ENCODE results near the gene DGLUCY.
"Not testable (repeated sequence)": the region's sequence is repeated elsewhere in the genome, so short reads cannot be mapped to it uniquely, and the experiment has no call there.

The DGLUCY gene

DNA sequence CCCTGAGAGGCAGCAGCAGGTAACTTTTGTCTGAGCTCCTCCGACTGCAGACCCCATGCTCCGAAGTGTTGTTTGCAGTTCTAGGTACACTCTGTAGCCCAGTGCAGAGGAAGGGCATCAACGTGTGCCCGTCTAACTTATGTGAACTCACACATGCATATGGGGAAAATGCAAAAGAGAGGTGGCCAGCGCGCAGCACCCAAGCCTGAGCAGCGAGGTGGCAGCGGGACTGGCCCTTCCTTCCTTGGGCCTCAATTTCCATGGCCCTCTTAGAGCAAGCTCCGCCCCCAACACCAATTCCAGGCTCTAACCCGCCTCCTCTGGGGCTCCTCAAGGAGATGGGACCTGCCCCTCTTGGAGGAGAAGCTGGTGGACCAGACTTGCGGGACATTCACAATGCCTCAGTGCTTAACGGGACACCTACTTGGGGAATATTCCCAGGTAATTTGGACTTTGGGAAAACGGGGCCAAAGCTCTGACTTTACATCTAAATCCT is 102.9 kb downstream of the DGLUCY start:
- DNase-seq, result no peak

DNA sequence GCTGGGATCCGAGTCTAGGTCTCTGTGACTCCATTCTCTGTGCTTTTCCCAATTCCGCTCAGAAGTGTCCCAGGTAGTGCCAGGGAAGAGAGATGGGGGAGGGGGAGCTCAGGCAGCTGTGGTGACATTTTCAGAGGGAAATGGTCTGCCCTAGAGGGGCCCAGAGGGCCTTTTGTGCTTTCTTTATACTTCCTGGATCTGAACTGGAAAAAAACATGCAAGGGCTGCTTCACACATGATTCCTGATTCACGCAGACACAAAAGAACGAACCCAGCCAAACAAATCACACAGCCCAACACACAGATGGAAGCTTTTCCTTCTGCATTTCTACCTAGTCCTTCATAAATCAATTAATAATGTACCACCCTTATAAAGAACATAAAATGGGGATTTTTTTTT is 104.1 kb downstream of the DGLUCY start:
- no peak for DNase-seq

DNA sequence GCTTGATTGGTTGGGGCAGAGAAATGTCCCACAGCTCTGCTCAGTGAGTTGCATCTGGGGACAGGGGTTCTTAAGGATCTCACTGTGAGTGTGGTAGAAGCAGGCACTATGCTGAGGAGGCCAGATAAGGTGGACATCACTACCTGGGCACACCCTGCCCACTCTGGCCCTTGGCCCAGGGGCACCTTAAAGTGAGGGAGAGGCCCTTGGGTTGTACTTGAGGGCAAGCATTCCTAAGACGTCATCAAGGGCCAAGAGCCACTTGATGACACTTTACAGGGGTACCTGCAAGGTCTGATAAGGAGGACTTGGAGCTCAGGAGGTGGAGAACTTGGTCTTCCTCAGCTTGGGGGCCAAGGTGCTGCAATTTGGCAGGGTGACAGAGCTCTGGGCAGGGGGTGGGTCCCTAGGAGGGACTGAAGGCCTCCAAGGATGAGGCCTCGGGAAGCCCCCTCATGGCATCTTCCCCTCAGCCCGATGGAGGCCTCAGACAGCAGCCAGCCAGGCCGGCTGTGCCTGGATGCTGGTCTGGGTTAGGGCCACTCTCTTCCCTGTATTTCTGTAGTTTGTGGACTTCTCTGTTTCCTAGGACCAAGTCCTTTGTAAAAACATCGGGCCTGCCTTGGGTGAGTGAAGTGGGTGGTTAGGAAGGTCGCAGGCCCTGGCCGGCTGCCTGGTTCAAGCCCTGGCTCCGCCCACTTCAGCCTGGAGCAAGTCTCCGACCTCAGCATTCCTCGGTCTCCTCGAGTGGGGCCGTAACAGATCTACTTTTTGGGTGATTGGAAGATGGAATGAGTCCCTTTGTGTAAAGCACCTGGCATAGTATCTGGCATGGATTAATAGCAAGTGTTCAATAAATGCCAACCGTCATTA is 105.9 kb downstream of the DGLUCY start:
- DNase-seq, result no peak

DNA sequence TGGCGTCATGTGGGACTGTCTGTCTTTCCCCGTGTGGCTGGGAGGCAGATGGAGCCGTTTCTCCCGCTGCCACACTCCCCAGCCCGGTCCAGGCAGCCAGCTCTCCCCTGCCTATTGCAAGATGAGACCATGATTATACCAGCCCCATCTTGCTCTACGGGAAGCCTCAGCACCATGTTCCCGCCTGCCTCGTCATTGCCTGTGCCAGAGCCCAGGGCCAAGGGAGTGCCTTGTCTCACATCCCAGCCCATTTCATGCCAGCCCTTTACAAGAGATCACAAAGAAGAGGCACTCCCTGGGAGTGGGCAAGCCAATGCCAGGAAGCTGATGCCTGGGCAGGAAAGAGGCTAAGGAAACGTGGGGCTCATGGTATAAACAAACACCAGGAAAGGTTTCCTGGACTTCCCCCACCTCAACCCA is 106.7 kb downstream of the DGLUCY start:
- no peak for DNase-seq

DNA sequence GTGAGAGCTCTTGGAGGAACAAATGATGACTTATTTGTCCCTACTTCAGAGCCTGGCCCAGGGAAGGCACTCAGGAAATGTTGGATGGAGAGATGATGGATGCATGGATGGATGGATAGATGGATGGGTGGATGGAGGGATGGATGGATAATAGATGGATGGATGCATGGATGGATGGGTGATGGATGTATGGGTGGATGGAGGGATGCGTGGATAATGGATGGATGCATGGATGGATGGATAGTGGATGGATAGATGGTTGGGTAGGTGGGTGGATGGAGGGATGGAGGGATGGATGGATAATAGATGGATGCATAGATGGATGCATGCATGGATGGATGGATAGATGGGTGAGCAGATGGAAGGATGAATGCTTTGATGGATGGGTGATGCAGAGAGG is 107.4 kb downstream of the DGLUCY start:
- DNase-seq, result no peak

DNA sequence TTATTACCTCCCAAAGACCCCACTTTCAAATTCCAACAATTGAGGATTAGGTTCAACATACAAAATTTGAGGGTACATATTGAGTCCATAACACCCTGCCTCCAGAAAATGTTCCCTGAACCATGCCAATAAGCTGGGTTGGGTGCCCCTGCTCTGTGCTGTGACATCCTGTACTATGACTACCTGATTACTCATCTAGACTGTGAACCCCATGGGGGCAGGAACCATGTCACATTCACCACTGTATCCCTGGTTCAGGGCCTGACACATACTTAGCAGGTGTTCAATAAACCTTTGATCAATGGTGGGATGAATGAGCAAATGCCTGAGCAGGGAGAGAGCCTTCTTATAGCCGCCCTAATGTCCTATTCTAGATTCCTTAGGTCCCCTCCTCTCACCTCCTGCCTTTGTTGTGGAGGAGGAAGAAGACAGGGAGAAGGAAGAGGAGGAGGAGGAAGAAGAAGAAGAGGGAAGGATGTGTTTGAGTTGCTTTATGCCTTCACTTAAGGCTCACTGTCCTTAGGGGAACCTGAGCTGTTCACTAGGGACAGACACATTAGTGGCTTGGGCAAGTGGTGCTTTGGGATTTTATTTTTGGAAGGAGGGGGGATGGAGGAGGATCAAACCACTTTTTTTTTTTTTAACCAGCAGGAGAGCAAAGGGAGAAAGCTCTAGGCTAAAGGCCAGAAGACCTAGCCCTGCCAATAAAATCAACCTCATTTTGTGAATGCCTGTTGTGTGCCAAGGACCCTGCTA is 109.3 kb downstream of the DGLUCY start:
- peak in 1 of 2 experiments; percentile 70 for DNase-seq

DNA sequence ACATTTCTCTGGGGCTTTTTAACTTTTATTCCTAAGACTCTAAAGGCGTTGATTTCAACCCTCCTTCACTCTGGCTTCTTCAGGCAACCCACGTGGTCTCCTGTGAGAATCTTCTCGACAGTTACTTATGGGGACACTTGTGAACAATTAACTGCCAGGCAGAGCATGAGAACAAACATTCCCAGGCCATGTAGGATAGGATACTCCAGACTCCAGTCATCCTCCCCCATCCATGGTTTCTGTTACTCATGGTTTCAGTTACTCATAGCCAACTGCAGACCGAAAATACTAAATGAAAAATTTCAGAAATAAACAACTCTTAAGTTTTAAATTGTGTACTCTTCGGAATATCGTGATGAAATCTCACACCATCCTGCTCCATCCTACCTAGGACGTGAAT is 111.2 kb downstream of the DGLUCY start:
- no peak for DNase-seq

DNA sequence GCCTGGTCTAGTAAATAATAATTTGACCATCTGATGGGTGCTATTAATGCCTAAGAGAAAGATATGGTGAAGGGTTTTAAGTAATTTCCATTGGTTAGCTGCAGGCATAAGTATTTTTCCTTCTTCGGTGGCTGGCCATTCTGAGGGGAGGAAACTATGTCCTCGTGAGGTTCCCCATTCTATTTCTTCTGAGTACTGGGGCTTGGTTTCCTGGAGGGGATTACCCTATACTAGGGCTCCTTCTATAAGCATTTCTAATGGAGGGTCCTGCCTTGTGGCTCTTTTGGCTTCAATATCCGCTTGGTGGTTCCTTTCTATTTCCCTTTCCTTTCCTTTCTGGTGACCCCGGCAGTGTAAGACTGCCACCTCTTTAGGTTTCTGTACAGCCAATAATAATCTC is 112.5 kb downstream of the DGLUCY start:
- not testable (repeated sequence) for DNase-seq

DNA sequence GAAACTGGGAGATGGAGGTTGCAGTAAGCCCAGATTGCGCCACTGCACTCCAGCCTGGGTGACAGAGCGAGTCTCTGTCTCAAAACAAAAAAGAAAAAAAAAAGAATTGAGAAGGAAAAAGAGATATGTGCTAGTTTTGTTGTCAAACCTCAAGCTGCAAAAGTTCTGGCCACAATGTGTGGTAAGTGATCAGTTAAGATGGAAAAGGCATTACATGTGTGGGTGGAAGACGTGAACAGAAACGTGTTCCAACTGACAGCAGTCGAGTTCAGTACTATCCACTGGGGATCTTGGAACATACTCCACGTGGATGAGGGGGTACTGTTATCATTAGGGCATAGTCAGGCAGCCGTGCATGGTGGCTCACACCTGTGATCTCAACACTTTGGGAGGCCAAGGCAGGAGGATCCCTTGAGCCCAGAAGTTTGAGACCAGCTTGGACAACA is 113.3 kb downstream of the DGLUCY start:
- DNase-seq, result no peak

DNA sequence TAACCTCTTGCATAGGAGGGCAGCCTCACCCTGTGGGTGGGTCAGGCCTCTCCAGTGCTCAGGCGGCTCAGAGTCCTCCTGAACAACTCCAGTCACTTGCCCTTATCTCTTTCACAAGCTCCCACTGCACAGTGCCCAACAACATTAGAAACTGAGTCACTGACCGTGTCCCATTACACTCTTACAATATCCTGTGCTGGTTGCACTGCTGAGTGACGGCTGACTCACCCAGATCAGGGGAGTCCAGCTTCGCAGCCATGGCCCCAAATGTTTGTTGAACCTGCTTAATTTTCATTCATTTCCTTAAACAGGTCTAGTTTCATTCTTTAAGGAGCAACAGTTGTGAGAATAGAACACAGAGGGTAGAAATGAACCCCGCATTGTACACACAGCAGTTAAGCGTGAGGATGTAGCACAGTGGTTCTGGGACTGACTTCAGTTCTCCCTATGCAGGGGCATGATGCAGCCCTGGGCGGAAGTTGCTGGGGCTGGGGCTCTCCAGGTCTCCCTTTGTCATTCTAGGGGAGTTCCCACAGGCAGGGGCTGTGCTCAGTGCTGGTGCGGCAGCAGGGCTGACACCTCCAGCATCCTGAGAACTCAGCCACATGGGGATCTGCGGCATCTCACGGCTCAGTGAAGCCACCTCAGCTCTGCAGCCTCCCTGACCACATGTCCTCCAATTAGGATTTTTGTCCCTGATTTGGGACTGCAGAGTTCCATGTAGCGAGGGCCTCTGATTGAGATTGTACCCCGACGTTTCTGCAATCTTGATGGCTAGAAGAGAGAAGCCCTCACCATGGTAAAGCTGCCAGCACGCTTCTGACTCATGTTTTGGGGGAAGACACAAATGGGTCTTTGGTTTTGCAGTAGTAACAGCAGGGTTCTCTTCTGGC is 114.5 kb downstream of the DGLUCY start:
- DNase-seq, result peak; percentile 75 to 88

DNA sequence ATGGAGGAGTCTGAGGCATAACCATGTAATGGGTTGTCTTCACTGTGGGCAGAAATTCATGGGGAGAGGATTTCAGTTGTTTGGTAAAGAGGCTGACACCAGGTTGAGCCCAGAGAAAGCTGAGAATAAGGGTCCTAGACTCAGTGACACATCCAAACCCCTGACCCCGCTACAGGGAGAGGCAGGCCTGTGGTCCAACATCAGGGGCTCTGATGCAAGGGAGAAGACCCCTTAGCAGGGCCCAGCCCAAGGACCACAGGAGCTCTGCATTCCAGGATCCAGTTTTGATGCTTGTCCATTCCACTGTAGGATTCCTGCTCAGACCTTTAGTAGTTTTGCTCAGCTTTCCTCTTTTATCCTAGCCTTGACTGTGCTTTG is 115.1 kb downstream of the DGLUCY start:
- DNase-seq, result no peak

DNA sequence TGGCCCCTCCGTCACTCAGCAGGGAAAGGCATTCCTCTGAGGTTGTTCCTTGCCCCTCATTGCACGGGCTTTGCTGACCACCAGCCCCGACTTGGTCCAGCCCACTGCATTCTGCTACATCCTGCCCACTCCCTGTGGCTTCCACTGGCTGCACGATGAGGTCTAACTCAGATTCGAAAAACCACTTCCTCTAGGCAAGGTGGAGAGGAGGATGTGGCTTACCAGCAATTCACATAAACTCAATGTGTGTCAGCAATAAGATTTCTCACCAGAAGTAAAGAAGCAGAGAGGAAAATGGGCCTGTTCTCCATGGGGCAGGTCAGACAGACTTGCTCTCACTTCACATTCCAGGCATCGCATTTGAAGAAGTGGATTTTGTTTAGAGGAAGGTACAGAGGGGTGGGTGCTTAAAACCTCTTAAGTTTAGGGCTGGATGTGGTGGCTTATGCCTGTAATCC is 115.9 kb downstream of the DGLUCY start:
- peak in 1 of 2 experiments; percentile 59 for DNase-seq

DNA sequence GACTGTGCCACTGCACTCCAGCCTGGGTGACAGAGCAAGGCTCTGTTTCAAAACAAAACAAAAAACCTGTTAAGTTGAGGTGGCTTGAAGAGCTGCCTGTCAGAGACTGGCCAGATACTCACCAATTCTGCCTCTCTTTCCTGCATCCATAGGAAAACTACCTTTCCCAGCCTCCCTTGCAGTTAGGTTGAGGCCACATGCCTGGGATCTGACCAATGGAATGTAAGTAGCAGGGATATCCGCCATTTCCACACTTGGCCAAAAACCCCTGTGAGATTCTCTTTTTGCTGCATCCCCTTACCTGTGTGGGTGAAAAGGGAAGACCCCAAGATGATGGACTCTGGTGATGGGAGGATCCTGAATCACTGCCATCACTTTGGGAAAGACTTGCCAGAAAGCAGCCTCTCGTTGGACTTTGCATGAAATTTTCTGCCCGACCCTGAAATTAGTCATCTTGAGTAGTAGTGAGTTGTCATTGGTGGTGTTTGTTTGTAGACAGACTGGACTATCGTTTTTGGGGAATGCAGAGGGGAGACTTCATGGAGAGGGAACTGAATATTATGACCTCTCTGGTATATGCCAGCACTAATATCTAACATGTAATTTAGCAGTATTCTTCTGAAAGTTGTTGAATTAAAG is 116.6 kb downstream of the DGLUCY start:
- no peak for DNase-seq

DNA sequence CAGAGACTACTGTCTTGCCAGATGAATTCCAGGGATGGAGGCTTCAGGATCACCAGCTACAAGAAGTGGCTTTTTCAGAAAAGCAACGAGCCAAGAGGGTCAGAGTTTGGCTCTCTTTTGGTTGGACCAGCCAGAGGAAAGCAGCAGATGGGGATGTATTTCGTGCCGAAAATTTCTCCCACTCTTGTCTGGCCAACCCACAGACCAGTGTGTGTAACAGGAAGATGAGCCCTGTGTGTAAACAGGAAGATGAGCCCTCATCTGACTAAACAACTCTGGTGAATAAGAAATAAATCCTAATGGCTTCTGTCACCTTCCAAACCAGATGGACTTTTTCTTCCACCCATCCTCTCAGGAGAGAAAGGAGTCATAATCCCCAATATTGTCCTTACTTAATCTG is 117.6 kb downstream of the DGLUCY start:
- DNase-seq, result no peak

DNA sequence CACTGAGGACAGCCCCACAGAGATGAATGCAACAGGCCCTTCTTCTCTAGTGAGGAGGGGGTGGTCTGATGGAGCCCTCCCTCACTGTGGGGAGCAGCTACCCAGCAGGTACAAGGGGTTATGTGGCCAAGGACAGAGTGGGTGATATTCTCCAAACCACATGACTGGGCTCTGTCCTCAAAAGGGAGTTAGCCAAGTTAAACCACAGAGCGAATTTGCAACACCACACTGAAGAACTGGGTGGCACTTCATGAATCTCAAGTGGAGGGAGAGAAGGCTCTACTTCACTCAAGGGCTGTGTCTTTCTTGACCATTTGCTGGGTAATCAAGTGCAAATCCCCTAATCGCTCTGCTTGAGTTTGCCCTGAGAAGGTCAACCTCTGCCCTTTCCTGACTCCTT is 118.2 kb downstream of the DGLUCY start:
- no peak for DNase-seq

DNA sequence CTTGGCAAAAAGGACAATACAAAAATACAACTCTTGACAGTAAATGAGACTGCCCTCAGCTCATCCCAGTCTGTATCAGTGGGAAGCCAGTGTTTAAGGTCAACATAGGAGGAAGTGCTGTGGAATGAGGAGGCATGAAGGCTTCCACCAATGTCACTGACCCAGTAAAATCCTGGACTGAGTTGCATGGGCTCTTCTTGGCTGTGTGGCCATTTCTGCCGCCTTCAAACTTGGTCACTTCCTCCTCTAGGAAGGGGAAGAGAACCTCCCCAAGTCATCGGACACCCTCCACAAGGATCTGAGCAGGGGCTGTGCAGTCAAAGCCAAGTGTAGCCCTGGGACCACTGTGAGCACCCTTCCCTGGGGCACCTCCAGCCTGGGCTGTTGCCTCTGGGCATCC is 118.7 kb downstream of the DGLUCY start:
- DNase-seq, result no peak

DNA sequence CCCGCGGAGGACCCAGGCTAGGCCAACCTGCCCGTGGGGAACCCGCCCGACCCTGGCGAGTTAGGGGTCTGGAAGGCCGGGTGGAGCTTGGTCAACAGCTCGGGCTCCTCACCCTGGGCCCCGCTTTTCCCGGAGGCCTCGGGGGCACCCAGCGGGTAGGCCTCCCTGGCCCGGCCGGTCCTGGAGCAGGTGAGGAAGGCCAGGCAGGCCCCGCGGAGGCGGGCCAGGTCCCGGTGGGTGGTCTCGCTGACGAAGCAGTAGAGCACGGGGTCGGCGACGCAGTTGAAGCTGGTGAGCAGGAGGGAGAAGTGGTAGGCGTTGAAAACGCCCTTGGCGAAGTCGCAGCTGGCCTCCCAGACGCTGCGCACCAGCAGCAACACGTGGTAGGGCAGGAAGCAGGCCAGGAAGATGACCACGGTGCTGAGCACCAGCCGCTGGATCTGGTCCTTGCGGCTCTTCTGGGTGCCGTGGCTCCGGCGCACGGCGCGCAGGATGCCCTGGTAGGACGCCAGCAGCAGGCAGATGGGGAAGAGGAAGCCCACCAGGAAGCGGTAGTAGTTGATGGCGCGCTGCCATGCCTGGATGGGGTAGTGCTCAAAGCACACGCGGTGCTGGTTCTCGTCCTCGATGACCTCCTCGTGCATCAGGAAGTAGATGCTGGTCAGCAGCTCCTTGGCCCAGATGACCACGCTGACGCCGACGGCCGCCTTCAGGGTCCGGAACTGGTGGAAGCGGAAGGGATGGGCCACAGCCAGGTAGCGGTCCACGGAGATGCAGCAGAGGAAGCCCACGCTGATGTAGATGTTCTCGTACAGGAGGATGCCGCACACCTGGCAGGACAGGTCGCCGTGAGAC is 120.3 kb downstream of the DGLUCY start:
- no peak for DNase-seq

DNA sequence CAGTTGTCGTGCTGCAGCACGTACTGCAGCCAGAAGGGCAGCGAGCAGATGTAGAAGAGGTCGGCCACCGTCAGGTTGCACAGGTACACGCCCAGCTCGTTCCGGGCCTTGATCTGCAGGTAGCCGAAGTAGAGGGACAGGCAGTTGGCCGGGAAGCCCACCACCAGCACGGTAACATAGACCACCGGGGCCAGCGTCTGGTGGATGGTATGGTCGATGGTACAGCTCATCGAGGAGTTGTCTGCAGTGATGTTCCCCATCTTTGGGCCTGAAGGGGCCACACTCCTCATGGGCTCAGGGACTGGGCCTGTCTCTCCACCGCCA is 120.9 kb downstream of the DGLUCY start:
- DNase-seq, result no peak

DNA sequence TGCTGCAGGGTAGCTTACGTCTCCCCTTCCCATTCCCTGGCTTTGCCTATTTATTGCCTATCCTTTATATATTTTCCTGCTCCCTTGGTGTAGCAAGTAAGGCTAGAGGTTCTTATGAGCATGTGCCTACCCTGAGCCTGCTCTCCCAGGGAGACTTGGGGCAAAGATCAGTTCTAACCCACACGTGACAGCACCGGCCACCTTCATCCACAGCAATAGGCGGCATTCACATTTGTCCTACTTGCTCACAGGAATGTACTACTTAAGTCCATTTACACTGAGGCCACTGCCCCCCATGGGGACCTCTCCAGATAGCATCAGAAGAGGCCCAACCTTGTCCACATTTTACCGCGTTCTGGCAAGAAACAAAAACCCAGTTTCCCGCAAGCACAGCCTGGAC is 122.0 kb downstream of the DGLUCY start:
- no peak for DNase-seq

DNA sequence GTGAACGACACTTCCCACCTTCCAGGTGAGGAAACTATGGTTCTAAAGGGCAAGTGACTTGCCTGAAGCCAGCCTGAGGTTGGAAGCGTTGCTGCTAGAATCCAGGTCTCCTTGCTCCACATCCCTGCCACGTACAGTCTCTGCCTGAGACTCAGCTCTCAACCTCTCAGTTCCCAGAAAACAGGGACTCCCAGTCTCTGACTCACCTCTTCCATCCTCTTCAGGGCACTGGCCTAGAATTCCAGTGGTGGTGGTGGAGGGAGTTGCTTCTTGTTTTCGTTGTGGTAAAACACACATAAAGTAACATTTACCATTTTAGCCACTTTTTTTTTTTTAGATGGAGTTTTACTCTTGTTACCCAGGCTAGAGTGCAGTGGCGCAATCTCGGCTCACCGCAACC is 123.3 kb downstream of the DGLUCY start:
- no peak for DNase-seq

DNA sequence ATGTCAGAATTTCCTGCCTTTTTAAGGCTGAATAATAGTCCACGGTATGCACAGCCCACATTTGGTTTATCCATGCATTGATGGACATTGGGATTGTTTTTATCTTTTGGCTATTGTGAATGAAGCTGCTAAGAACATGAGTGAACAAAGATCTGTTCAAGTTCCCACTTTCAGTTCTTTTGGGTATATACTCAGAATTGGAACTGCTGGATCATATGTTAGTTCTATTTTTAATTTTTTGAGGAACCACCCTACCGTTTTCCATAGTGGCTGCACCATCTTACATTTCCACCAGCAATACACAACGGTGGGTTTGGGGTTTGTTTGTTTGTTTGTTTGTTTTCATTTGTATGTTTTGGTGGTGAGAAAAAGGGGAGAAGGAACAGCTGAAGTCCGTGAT is 124.2 kb downstream of the DGLUCY start:
- DNase-seq, result no peak

DNA sequence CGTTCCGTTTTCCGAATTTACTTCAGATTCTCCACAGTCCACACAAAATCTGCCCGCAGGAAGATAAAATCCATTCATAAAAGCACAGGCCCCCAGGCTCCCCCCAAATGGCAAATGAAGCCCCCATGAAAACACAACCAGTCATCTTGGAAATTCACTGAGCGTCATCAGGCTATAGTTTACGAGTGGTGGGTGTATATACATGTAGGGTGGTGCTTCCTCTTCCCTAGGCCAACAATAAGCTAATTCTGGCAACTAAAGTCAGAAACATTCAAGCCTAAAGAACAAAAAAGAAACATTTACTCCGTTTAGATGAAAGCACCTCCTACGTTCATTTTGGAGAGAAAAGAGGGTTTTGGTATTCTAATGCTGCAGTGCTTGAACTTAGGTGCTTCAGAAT is 124.8 kb downstream of the DGLUCY start:
- DNase-seq, result no peak
